Measurements from ENCODE around the gene EXOC3.

Gene EXOC3

DNA sequence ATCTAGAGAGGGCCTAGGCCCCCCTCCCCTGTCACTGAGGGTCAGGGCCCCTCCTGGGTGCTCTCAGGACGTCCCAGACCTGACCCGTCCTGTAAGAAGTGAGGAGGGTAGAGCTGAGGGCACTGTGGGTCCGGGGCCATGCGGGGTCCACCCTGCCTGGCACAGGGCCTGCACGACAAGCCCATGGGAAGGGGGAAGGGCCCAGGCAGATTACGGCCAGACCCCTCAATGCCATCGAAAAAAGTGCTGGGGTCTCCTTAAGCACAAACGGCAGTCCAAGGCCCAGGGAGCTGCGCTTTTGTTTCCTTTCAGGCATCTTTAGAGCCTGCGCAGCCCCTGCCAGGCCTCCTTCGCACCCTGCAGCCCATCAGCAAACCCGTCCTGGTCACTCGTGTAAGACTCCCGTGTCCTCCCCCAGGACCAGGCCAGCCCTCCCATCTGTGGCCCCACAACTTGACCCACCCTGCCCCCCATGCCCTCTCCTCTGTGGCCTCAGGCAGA lies 4.4 kb upstream of the EXOC3 start:
- Mint-ChIP-seq H3K4me3 (no peak overlapping the region), H3K27ac (no peak overlapping the region), H3K4me1 (peaks cover 9% of the 10 kb centered on the region), H3K36me3 (peaks cover 33% of the 10 kb centered on the region), H3K9me3 (no peaks in the 10 kb centered on the region)
- no peak for ATAC-seq
- DNase-seq (ENCODE audit: low spot score in 2 of 2): no peak

DNA sequence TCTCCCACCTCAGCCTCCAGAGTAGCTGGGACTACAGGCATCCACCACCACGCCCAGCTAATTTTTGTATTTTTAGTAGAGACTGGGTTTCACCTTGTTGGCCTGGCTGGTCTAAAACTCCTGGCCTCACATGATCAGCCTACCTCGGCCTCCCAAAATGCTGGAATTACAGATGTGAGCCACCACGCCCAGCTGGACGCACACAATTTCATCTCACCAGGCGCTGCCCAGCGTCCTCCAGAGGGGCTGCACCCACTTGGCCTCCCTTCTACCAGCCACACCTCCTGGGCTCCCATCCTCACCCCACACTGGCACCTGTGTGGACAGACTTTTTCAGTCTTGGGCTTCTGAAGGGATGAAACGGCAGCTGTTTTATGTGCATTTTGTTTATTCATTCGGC lies 3.8 kb upstream of the EXOC3 start:
- no peak overlapping the region for H3K27ac Mint-ChIP-seq
- H3K9me3 Mint-ChIP-seq: no peaks in the 10 kb centered on the region
- peaks cover 35% of the 10 kb centered on the region for H3K36me3 Mint-ChIP-seq
- H3K4me1 Mint-ChIP-seq: peaks cover 15% of the 10 kb centered on the region
- DNase-seq (ENCODE audit: low spot score in 2 of 2) (no peak), ATAC-seq (no peak)
- H3K4me3 Mint-ChIP-seq: no peak overlapping the region

DNA sequence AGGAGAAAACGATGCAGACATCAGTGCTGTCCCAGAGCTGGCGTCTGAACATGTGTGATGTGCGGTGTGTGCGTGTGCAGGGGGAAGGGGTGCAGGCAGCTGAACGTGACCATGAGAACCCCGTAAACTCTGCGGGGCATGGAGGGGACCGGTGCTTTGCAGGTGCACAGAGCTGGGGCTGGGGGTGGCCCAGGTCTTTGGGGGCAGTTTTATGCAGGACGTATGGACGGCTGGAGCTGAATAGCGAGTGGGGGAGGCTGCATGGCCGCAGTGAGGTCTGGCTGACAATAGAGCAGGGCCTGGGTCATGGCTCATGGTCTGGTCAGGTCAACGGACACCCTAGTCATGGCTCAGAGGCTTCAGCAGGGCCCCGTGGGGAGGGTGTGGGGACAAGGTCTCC lies 3.3 kb upstream of the EXOC3 start:
- no peaks in the 10 kb centered on the region for H3K9me3 Mint-ChIP-seq
- peaks cover 20% of the 10 kb centered on the region for H3K4me1 Mint-ChIP-seq
- H3K36me3 Mint-ChIP-seq: peaks cover 40% of the 10 kb centered on the region
- no peak for DNase-seq (ENCODE audit: low spot score in 2 of 2)
- ATAC-seq: no peak
- no peak overlapping the region for H3K4me3 Mint-ChIP-seq
- no peak overlapping the region for H3K27ac Mint-ChIP-seq

DNA sequence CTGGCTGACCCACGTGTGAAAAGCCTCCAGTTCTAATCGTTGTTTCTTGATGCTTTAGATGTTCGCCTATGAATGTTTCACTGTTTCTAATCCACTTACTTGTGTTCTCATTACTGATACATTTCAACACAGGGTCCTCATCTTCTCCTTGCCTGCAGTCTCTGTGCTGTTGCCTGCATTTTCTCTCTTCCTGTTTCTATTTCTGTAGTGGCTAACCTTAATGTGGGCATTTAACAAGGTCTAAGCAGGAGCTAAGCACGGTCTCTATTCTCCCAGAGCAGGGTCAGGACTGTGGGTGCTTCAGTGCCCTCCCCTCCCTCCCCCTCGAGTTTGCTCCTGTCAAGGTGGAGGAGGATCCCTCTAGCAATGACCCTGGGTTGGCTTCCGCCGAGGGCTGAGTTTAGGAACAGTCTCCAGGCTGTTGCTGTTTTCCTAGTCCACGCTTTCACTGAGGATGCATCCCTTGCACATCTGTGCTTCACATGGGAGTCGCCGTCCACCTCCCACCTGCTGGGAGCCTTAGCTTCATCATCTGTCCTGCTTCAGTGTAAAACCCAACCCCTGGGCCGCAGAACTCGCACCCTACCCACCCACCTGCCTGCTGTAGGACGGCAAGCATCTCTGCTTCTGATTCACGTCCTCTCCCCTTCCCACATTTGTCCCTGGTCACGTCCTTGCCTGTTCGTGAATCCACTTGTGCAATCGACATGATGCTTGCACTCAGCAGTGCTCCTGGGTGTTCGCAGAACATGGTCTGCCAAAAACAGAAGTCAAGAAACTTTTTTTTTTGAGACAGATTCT lies 2.4 kb upstream of the EXOC3 start:
- H3K4me1 Mint-ChIP-seq: peaks cover 27% of the 10 kb centered on the region
- ATAC-seq (no peak), DNase-seq (ENCODE audit: low spot score in 2 of 2) (no peak)
- no peak overlapping the region for H3K27ac Mint-ChIP-seq
- no peaks in the 10 kb centered on the region for H3K9me3 Mint-ChIP-seq
- peaks cover 41% of the 10 kb centered on the region for H3K36me3 Mint-ChIP-seq
- H3K4me3 Mint-ChIP-seq: no peak overlapping the region

DNA sequence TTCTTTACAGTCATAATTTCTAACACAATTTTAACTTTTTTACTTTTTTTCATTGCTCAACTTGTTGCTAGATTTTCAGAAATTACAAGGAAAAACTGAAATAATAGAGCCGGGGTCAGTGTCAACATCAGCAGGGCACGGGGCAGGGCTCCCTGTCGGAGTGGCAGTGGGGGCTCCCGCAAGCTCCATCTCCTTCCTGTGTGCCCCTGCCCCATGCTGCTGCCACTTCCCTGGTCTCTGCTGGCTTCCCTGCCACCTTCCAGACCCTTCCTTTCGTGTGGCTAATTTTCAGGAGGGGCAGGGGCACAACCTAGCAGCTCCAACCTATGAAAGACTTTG lies 1.0 kb upstream of the EXOC3 start:
- ATAC-seq: no peak
- peak overlapping the region; percentile 92 for H3K4me3 Mint-ChIP-seq
- H3K4me1 Mint-ChIP-seq: peaks cover 39% of the 10 kb centered on the region

DNA sequence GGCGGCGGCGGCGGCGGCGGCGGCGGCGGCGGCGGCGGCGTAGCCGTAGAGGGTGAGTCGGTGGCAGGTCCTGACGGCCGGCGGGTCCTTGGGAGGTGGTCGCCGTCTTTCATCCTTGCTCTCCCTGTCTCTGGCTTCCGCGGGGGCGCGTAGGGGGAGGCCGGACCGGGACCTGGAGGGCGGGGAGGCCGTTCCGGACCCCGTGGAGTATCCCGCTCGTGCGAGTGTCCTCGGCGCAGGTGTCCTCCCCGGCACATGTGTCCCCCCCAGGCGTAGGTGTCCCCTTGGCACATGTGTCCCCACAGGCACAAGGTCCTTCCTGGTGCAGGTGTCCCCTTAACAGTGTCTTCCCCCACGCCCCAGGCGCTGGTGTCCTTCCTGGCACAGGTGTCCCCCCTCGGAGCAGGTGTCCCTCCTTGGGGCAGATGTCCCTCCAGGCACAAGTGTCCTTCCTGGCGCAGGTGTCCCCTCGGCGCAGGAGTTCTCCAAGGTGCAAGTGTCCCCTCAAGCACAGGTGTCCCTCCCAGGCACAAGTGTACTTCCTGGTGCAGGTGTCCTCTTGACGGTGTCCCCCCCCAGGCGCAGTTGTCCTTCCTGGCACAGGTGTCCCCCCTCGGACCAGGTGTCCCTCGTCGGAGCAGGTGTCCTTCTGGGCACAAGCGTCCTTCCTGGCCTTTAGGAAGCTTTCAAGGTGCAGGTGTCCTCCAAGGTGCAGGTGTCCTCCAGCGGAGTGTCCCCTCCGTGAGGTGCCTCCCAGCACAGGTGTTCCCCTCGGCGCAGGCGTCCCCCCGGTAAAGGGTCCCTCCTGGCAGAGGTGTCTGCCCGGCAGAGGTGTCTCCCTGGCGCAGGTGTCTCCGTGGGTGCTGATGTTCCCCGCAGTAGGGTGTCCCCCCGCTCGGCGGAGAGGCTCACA lies 519 bp downstream of the EXOC3 start:
- Mint-ChIP-seq H3K36me3 (peaks cover 59% of the 10 kb centered on the region), H3K9me3 (no peaks in the 10 kb centered on the region), H3K4me1 (peaks cover 54% of the 10 kb centered on the region), H3K27ac (peak overlapping the region; percentile 96), H3K4me3 (peak overlapping the region; percentile 92)
- DNase-seq (ENCODE audit: low spot score in 2 of 2): peak in 1 of 2 donors; percentile 72
- ATAC-seq: peak; percentile 43

More for the DNA sequence above, 1.0 kb upstream of the EXOC3 start:
- no peaks in the 10 kb centered on the region for H3K9me3 Mint-ChIP-seq
- DNase-seq (ENCODE audit: low spot score in 2 of 2): no peak
- peaks cover 44% of the 10 kb centered on the region for H3K36me3 Mint-ChIP-seq
- H3K27ac Mint-ChIP-seq: peak overlapping the region; percentile 96

DNA sequence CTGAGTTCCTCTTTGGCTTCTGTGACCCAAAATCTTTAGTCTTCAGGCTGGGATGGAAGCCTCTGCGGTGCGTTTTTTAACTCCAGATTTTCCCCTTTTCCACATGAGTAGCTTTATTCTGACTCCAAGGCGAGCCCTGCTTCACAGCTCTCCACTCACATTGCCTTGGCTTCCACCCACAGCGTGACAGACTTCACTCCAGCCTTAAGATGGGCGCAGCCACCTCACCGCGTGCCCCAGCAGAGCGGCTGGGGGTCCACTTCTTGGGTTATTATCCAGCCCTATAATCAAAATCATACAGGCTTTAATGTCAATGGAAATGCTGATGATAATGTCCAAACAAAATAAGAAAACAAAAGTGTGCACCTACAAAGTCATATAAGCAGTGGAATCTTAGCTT lies 1.2 kb downstream of the EXOC3 start:
- H3K9me3 Mint-ChIP-seq: no peaks in the 10 kb centered on the region
- H3K36me3 Mint-ChIP-seq: peaks cover 67% of the 10 kb centered on the region
- H3K4me1 Mint-ChIP-seq: peaks cover 61% of the 10 kb centered on the region
- ATAC-seq: no peak
- peak overlapping the region; percentile 96 for H3K27ac Mint-ChIP-seq
- no peak for DNase-seq (ENCODE audit: low spot score in 2 of 2)
- H3K4me3 Mint-ChIP-seq: peak overlapping the region; percentile 92

DNA sequence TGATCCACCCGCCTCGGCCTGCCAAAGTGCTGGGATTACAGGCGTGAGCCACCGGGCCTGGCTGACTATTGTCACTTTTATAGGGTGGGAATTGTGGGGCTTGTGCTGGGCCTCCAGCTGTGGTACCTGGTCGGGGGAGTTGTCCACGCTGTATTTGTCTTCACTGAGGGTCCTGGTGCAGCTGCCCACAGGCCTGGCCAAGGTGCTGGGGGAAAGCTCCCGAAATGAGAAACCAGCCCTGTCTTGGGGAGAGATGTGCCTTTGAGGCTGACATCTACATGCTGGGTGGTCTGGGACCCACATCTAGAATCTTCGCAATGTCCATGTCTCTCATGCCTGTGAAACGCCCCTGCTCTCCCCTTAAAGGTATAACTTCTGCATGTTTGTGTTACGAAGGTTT lies 2.6 kb downstream of the EXOC3 start:
- ATAC-seq (no peak), DNase-seq (ENCODE audit: low spot score in 2 of 2) (no peak)
- Mint-ChIP-seq H3K4me3 (no peak overlapping the region), H3K27ac (peak overlapping the region; percentile 51), H3K36me3 (peaks cover 80% of the 10 kb centered on the region), H3K9me3 (no peaks in the 10 kb centered on the region), H3K4me1 (peaks cover 64% of the 10 kb centered on the region)

DNA sequence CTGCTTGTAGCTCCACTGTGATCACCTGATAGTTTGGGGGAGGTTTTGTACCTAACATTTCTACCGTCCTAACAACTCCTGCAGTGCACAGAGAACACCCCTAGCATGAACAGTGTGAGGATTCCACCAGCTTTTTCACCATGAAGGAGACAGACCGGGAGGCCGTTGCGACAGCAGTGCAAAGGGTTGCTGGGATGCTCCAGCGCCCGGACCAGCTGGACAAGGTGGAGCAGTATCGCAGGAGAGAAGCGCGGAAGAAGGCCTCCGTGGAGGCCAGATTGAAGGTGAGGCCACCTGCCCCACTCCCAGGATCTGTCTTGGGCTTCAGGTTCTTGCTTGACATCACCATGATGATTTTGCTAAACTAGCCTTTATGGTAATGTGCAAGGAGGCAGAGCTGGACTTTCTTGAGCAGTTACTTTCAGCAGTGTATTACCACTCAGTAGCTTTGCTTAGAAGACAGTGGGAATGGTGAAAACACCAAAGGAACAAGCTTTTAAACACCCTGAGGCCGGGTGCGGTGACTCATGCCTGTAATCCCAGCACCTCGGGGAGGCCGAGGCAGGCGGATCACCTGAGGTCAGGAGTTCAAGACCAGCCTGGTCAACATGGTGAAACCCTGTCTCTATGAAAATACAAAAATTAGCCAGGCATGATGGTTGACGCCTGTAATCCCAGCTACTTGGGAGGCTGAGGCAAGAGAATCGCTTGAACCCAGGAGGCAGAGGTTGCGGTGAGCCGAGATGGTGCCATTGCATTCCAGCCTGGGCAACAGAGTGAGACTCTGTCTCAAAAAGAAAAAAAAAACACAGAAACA lies 3.3 kb downstream of the EXOC3 start:
- peaks cover 87% of the 10 kb centered on the region for H3K36me3 Mint-ChIP-seq
- DNase-seq (ENCODE audit: low spot score in 2 of 2): no peak
- H3K4me3 Mint-ChIP-seq: no peak overlapping the region
- no peak for ATAC-seq
- peak overlapping the region; percentile 64 for H3K27ac Mint-ChIP-seq
- H3K4me1 Mint-ChIP-seq: peaks cover 64% of the 10 kb centered on the region
- no peaks in the 10 kb centered on the region for H3K9me3 Mint-ChIP-seq

DNA sequence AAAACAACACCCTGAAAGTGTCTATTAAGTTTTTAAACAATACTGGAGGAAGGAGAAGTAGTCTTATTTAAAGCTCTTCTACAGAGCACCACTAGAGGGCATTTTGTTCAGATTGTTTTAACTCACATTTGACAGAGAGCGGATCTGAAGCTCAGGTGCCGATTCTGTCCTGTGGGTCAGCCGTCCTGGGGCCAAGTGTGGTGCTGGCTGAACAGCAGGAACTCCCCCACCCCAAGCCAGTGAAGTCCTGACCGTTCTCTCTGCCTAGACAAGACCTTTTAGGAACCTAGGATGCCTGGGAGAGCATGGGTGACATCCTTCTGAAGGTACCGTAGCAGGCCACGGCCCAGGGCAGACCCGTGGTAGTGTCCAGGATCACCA lies 3.9 kb downstream of the EXOC3 start:
- Mint-ChIP-seq H3K4me1 (peaks cover 64% of the 10 kb centered on the region), H3K9me3 (peaks cover 2% of the 10 kb centered on the region), H3K36me3 (peaks cover 93% of the 10 kb centered on the region), H3K4me3 (no peak overlapping the region), H3K27ac (peak overlapping the region; percentile 64)
- DNase-seq (ENCODE audit: low spot score in 2 of 2): no peak
- ATAC-seq: peak; percentile 22

DNA sequence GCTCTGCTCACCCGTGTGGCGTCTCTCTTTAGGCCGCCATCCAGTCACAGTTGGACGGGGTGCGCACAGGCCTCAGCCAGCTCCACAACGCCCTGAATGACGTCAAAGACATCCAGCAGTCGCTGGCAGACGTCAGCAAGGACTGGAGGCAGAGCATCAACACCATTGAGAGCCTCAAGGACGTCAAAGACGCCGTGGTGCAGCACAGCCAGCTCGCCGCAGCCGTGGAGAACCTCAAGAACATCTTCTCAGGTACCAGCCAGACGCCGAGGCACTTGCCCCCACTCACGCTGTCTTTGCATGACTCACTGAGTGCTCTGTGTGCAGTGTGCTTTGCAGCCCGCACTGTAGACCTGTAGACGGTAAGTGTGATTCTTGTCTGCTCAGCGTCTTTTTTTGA lies 4.5 kb downstream of the EXOC3 start:
- peak overlapping the region; percentile 32 for H3K27ac Mint-ChIP-seq
- peaks cover 96% of the 10 kb centered on the region for H3K36me3 Mint-ChIP-seq
- DNase-seq (ENCODE audit: low spot score in 2 of 2) (no peak), ATAC-seq (no peak)
- H3K4me1 Mint-ChIP-seq: peaks cover 65% of the 10 kb centered on the region
- H3K4me3 Mint-ChIP-seq: no peak overlapping the region
- H3K9me3 Mint-ChIP-seq: peaks cover 8% of the 10 kb centered on the region

DNA sequence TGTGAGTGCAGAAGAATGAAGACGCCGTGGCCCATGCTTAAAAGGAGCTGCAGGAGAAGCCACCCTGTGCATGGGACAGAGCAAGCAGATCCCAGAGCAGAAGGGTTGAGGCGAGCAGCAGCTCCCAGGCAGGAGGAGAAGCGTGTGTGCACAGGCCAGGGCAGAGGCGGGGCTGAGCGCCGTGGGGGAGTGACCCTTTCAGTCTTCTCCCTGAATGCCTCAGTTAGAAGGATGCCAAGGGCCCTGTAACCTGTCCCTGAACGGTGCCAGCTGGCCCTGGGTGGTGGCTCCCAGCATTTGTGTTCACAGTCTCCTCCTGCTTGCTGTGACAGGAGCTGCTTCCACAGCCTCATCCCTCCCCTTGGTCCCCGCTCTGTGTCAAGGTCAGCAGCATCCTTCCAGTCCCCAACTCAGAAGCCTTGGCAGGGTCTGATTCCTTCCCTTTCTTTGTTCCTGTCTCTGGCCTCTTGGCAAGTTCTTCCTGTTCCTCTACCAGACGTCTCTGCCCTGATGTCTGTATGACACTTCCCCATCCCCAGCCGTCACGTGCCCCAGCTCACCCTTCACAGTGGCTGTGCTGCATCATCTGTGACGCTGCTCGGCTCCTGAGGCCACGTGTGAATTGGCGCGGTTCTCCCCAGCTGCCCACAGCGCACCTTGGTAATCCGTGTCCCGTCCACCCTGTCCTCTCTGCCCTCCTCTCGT lies 5.2 kb downstream of the EXOC3 start:
- no peak for DNase-seq (ENCODE audit: low spot score in 2 of 2)
- peak overlapping the region; percentile 32 for H3K27ac Mint-ChIP-seq
- no peak for ATAC-seq
- H3K36me3 Mint-ChIP-seq: peaks cover 99% of the 10 kb centered on the region
- H3K9me3 Mint-ChIP-seq: peaks cover 8% of the 10 kb centered on the region
- peaks cover 70% of the 10 kb centered on the region for H3K4me1 Mint-ChIP-seq
- no peak overlapping the region for H3K4me3 Mint-ChIP-seq

DNA sequence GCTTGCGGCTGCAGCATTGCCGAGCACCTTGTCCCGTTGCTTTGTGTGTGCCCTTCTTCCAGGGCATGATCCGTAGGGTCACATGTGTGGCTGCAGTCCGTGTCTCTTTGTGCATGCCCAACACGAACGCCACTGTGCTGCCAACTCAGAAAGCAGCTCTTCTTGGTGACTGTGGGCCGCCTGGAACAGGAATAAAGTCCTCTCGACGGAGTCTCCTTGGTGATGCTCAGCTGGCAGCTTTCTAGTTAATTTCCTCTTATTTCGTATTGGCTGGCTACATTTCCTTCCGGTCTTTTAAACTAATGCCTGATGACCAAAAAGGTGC lies 5.8 kb downstream of the EXOC3 start:
- no peak for ATAC-seq
- Mint-ChIP-seq H3K27ac (peak overlapping the region; percentile 30), H3K4me1 (peaks cover 71% of the 10 kb centered on the region), H3K36me3 (peaks cover 99% of the 10 kb centered on the region), H3K9me3 (peaks cover 8% of the 10 kb centered on the region), H3K4me3 (no peak overlapping the region)
- DNase-seq (ENCODE audit: low spot score in 2 of 2): no peak

DNA sequence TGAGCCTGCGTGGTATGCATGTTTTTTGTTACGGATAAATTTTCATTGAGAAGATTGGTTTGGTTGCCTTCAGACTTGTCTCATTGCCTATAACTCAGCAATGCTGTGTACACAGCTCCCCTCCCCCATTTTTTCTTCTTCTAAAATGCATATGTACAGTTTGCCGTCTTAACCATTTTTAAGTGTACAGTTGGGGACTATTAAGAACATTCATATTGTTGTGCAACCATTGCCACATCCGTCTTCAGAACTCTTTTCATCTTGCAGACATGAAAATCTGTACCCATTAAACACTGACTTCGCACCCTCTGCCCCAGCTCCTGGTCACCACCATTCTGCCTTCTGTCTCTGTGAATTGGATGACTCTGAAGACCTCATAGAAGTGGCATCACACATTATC lies 6.2 kb downstream of the EXOC3 start:
- H3K4me3 Mint-ChIP-seq: no peak overlapping the region
- peak overlapping the region; percentile 30 for H3K27ac Mint-ChIP-seq
- peaks cover 8% of the 10 kb centered on the region for H3K9me3 Mint-ChIP-seq
- ATAC-seq (no peak), DNase-seq (ENCODE audit: low spot score in 2 of 2) (no peak)
- peaks cover 71% of the 10 kb centered on the region for H3K4me1 Mint-ChIP-seq
- H3K36me3 Mint-ChIP-seq: peaks cover 99% of the 10 kb centered on the region
